ENCODE measurements around the gene PLEKHJ1. TPM values are rescaled to one million over a fixed set of nuclear protein-coding genes. Genes with fewer than 3 reads are reported as not detected.

The PLEKHJ1 gene
- polyA plus RNA-seq, 1 donor from 2014 or later, result 219 TPM

GRCh38 chr19:2198317-2198716 lies 37.8 kb downstream of the PLEKHJ1 start:
- H3K27ac ChIP-seq (ENCODE audit: low read length), result no peak overlapping the region
- no peak overlapping the region for H3K9ac ChIP-seq (ENCODE audit: low read length)
- H2AFZ ChIP-seq (ENCODE audit: low read depth, low read length), result no peak overlapping the region
- no peak overlapping the region for H3K4me2 ChIP-seq (ENCODE audit: low read length)
- H3K79me2 ChIP-seq (replicated peaks; ENCODE audit: insufficient read depth, low read length), result peaks cover 3% of the 10 kb centered on the region
- no peaks in the 10 kb centered on the region for H3F3A ChIP-seq (ENCODE audit: insufficient read depth, low read length, poor library complexity, severe bottlenecking)
- no peaks in the 10 kb centered on the region for H4K20me1 ChIP-seq (ENCODE audit: insufficient read depth)
- no peaks in the 10 kb centered on the region for H3K9me3 ChIP-seq (ENCODE audit: low read length)
- no peaks in the 10 kb centered on the region for H3K36me3 ChIP-seq (ENCODE audit: insufficient read depth, low read length)
- no peaks in the 10 kb centered on the region for H3K9me2 ChIP-seq (ENCODE audit: insufficient read depth, low read length)
- no peaks in the 10 kb centered on the region for H3K27me3 ChIP-seq (ENCODE audit: insufficient read depth, low read depth, low read length)
- no peak for TF ChIP-seq POLR2AphosphoS5 (IDR thresholded peaks at IDR 0.05)
- TF ChIP-seq EZH2 (IDR thresholded peaks at IDR 0.05; ENCODE audit: borderline replicate concordance, insufficient read depth, low read length, poor library complexity, severe bottlenecking), result no peak
- no peak for TF ChIP-seq MXI1 (conservative IDR thresholded peaks at IDR 0.05; ENCODE audit: poor library complexity, severe bottlenecking)
- TF ChIP-seq TAF1 (IDR thresholded peaks at IDR 0.05; ENCODE audit: low read depth), result no peak
- no peak for TF ChIP-seq CTCF (IDR thresholded peaks at IDR 0.05; ENCODE audit: poor library complexity, severe bottlenecking)
- no peak for TF ChIP-seq RAD21 (conservative IDR thresholded peaks at IDR 0.05)
- no peak for TF ChIP-seq EP300 (conservative IDR thresholded peaks at IDR 0.05; ENCODE audit: poor library complexity, severe bottlenecking)
- no peak for TF ChIP-seq SMC3 (conservative IDR thresholded peaks at IDR 0.05; ENCODE audit: poor library complexity)
- no peak for TF ChIP-seq REST (IDR thresholded peaks at IDR 0.05; ENCODE audit: borderline replicate concordance)
- no peak overlapping the region for H3K4me3 ChIP-seq (ENCODE audit: low read length)

- H3K36me3 ChIP-seq (ENCODE audit: insufficient read depth, low read length), result no peaks in the 10 kb centered on the region
Observed at GRCh38 chr19:2197270-2197669, 38.9 kb downstream of the PLEKHJ1 start.

More at GRCh38 chr19:2197270-2197669, 38.9 kb downstream of the PLEKHJ1 start:
- Histone ChIP-seq H3K27me3 (ENCODE audit: insufficient read depth, low read depth, low read length) (no peaks in the 10 kb centered on the region), H2AFZ (ENCODE audit: low read depth, low read length) (no peak overlapping the region), H3K79me2 (replicated peaks; ENCODE audit: insufficient read depth, low read length) (peaks cover 3% of the 10 kb centered on the region), H3K9me2 (ENCODE audit: insufficient read depth, low read length) (no peaks in the 10 kb centered on the region), H3K4me3 (ENCODE audit: low read length) (no peak overlapping the region), H4K20me1 (ENCODE audit: insufficient read depth) (no peaks in the 10 kb centered on the region), H3F3A (ENCODE audit: insufficient read depth, low read length, poor library complexity, severe bottlenecking) (no peaks in the 10 kb centered on the region), H3K9ac (ENCODE audit: low read length) (no peak overlapping the region), H3K27ac (ENCODE audit: low read length) (no peak overlapping the region), H3K9me3 (ENCODE audit: low read length) (no peaks in the 10 kb centered on the region), H3K4me2 (ENCODE audit: low read length) (no peak overlapping the region)
- TF ChIP-seq RAD21 (conservative IDR thresholded peaks at IDR 0.05), result no peak
- TF ChIP-seq CTCF (IDR thresholded peaks at IDR 0.05; ENCODE audit: poor library complexity, severe bottlenecking), result no peak
- no peak for TF ChIP-seq POLR2AphosphoS5 (IDR thresholded peaks at IDR 0.05)
- TF ChIP-seq REST (IDR thresholded peaks at IDR 0.05; ENCODE audit: borderline replicate concordance), result no peak
- no peak for TF ChIP-seq TAF1 (IDR thresholded peaks at IDR 0.05; ENCODE audit: low read depth)
- TF ChIP-seq EZH2 (IDR thresholded peaks at IDR 0.05; ENCODE audit: borderline replicate concordance, insufficient read depth, low read length, poor library complexity, severe bottlenecking), result no peak
- TF ChIP-seq EP300 (conservative IDR thresholded peaks at IDR 0.05; ENCODE audit: poor library complexity, severe bottlenecking), result no peak
- no peak for TF ChIP-seq MXI1 (conservative IDR thresholded peaks at IDR 0.05; ENCODE audit: poor library complexity, severe bottlenecking)
- TF ChIP-seq SMC3 (conservative IDR thresholded peaks at IDR 0.05; ENCODE audit: poor library complexity), result no peak

All from neural cell (in vitro differentiated cells).